ENCODE measurements around the gene ITFG1. TPM values are rescaled to one million over a fixed set of nuclear protein-coding genes. Genes with fewer than 3 reads are reported as not detected.
"Not testable (repeated sequence)": the region's sequence is repeated elsewhere in the genome, so short reads cannot be mapped to it uniquely, and the experiment has no call there.

The ITFG1 gene
- total RNA-seq, 6 experiments from 2014 or later, result 29.9 to 43.8 (median 39.2) TPM

DNA sequence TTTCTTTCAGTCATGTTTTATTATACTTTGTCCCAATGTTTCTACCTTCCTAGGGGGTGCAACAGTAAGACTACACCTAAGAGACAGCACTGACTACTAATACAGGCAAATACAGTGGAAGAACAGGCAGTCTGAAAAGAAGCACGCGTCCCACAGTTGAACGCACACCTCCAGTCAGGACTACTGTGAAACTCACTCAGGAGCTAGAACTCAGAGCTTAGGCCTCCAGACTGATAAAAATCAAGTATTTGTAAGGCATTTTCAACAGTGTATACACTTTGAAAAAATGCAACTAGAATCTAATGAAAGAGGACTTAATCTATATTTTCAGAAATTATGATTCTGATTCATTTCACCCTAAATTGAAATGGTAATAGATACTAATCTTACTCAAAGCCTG, 14.4 kb downstream of the ITFG1 start:
- H3K27me3 ChIP-seq, result no peaks in the 10 kb centered on the region
- ATAC-seq (no peak), DNase-seq (no peak)
- no peak overlapping the region for H3K4me3 ChIP-seq
- H3K27ac ChIP-seq, result no peak overlapping the region
- no peak for TF ChIP-seq POLR2A (IDR thresholded peaks at IDR 0.05)
- TF ChIP-seq, protein P1, sequence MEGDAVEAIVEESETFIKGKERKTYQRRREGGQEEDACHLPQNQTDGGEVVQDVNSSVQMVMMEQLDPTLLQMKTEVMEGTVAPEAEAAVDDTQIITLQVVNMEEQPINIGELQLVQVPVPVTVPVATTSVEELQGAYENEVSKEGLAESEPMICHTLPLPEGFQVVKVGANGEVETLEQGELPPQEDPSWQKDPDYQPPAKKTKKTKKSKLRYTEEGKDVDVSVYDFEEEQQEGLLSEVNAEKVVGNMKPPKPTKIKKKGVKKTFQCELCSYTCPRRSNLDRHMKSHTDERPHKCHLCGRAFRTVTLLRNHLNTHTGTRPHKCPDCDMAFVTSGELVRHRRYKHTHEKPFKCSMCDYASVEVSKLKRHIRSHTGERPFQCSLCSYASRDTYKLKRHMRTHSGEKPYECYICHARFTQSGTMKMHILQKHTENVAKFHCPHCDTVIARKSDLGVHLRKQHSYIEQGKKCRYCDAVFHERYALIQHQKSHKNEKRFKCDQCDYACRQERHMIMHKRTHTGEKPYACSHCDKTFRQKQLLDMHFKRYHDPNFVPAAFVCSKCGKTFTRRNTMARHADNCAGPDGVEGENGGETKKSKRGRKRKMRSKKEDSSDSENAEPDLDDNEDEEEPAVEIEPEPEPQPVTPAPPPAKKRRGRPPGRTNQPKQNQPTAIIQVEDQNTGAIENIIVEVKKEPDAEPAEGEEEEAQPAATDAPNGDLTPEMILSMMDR (IDR thresholded peaks at IDR 0.05), result no peak
- no peaks in the 10 kb centered on the region for H3K4me1 ChIP-seq
- H3K36me3 ChIP-seq, result peaks cover 0 to 15% (median 0%) of the 10 kb centered on the region in 4 donors
- no peaks in the 10 kb centered on the region for H3K9me3 ChIP-seq
- intact Hi-C loops (cut with DNase I), result no loop called here
- WGBS (ENCODE audit: insufficient coverage, low coverage, low lambda C conversion rate, missing lambda C conversion rate), result 100% methylated on average over 3 of the region's 3 CpGs

- DNase-seq; H3K27ac ChIP-seq; ATAC-seq; H3K27me3 ChIP-seq; H3K4me1 ChIP-seq; H3K36me3 ChIP-seq; H3K4me3 ChIP-seq; intact Hi-C loops (cut with DNase I); H3K9me3 ChIP-seq: not testable (repeated sequence)
These were observed 18.0 kb downstream of the ITFG1 start for GRCh38 chr16:47442884-47443283.

GRCh38 chr16:47440066-47440465, 20.8 kb downstream of the ITFG1 start:
- H3K27me3 ChIP-seq; DNase-seq; H3K4me3 ChIP-seq; H3K36me3 ChIP-seq; intact Hi-C loops (cut with DNase I); H3K27ac ChIP-seq; ATAC-seq; H3K9me3 ChIP-seq; H3K4me1 ChIP-seq: not testable (repeated sequence)
- 39% methylated on average over 3 of the region's 3 CpGs for WGBS (ENCODE audit: insufficient coverage, low coverage, low lambda C conversion rate, missing lambda C conversion rate)

GRCh38 chr16:47434274-47434673, 26.6 kb downstream of the ITFG1 start:
- H3K27me3 ChIP-seq; H3K4me3 ChIP-seq; DNase-seq; H3K4me1 ChIP-seq; ATAC-seq; H3K27ac ChIP-seq; H3K9me3 ChIP-seq; H3K36me3 ChIP-seq; intact Hi-C loops (cut with DNase I): not testable (repeated sequence)
- 73% methylated on average over 2 of the region's 2 CpGs for WGBS (ENCODE audit: insufficient coverage, low coverage, low lambda C conversion rate, missing lambda C conversion rate)

DNA sequence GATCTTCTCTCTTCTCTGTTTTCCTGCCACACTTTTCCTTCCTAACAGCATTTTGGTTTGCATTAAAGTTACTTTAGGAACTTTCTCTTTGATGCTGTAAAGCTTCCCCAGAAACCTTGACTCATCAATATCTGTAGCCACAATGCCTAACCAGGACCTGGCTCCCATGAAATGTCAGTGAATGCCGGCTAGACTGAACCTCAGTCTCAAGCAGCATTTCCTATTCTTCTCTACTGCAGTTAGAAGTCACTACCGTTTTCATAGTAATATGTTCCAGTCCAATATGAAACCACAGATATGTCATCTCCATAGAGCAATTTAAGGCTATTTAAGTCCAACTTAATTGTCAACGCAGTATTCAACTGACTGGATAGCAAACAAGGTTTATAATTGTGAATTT, 28.9 kb downstream of the ITFG1 start:
- peaks cover 0 to 12% (median 0%) of the 10 kb centered on the region in 4 donors for H3K36me3 ChIP-seq
- intact Hi-C loops (cut with DNase I), result no loop called here
- H3K27me3 ChIP-seq, result no peaks in the 10 kb centered on the region
- TF ChIP-seq POLR2A (IDR thresholded peaks at IDR 0.05), result no peak
- TF ChIP-seq, protein P1 (IDR thresholded peaks at IDR 0.05), result no peak
- no peak overlapping the region for H3K27ac ChIP-seq
- DNase-seq, result no peak
- H3K4me1 ChIP-seq, result no peaks in the 10 kb centered on the region
- ATAC-seq, result no peak
- H3K9me3 ChIP-seq, result no peaks in the 10 kb centered on the region
- WGBS (ENCODE audit: insufficient coverage, low coverage, low lambda C conversion rate, missing lambda C conversion rate), result 95% methylated on average over 3 of the region's 3 CpGs
- H3K4me3 ChIP-seq, result no peak overlapping the region

DNA sequence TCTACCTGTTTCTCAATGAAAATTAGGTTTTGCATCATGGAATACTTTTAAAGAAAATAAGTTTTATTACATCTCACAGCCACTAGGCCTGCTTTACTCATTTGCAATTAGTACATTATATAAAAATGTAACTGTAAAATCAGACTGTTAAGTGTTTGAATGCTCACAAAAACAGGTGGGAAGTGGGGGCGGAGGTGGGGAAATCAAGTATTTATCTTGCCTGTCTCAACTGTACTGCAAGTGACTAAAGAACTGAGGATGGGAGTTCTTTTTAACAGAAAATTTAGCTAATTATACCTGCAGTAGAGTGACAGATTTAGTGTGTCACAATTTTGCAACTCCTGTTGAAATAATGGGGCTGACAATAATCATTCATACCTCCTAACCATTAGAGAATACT, 34.1 kb downstream of the ITFG1 start:
- 100% methylated on average over 1 of the region's 1 CpG for WGBS (ENCODE audit: insufficient coverage, low coverage, low lambda C conversion rate, missing lambda C conversion rate)
- Histone ChIP-seq H3K36me3 (peaks cover 0 to 18% (median 7%) of the 10 kb centered on the region in 4 donors), H3K9me3 (no peaks in the 10 kb centered on the region), H3K4me3 (no peak overlapping the region), H3K27me3 (no peaks in the 10 kb centered on the region), H3K4me1 (no peaks in the 10 kb centered on the region), H3K27ac (no peak overlapping the region)
- DNase-seq, result no peak
- no peak for ATAC-seq
- TF ChIP-seq POLR2A (IDR thresholded peaks at IDR 0.05), result no peak
- TF ChIP-seq, protein P1 (IDR thresholded peaks at IDR 0.05), result no peak
- intact Hi-C loops (cut with DNase I), result no loop called here

Data from right lobe of liver (tissue), 6 donors.